ENCODE data around the gene CTCF. TPM values are rescaled to one million over a fixed set of nuclear protein-coding genes. Genes with fewer than 3 reads are reported as not detected.

The CTCF gene
- total and polyA plus RNA-seq, 2 experiments from 2014 or later, result 64.5 to 72.3 TPM

DNA sequence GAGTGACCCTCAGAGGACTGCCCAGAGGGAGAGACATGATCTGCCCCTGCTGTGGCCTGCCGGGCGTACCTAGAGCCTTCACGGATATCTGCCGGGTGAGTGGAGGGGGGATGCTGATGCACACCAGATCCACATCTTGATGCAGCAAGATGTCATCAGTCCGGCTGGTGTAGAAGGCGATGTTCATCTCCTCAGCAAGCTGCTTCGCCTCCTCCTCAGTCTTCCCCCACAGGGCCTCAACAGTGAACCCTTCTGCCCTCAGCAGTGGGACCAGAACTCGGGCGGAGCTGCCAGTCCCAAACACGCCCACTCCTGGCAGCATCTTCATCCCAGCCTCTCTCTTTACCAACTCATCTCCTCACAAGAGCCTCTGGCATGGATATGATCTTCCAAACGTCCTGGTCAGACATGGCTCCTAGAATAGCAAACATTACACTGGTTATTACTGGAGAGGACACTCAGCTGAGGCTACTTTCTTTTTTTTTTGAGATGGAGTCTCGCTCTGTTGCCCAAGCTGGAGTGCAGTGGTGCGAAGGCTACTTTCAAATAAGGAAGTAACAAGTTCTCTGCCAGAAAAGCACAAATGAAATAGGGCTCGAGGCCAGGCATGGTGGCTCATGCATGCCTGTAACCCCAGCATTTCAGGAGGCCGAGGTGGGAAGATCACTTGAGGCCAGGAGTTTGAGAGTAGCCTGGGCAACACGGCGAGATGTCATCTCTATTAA is 123.2 kb downstream of the CTCF start:
- Histone ChIP-seq H3K27me3 (ENCODE audit: insufficient read depth) (no peaks in the 10 kb centered on the region), H4K20me1 (replicated peaks; ENCODE audit: insufficient read depth) (peaks cover 21% of the 10 kb centered on the region), H3K4me1 (ENCODE audit: insufficient read depth) (no peaks in the 10 kb centered on the region), H3K79me2 (replicated peaks; ENCODE audit: insufficient read depth) (peaks cover 9% of the 10 kb centered on the region; the same call in 1 of the 2 replicates), H3K4me3 (no peak overlapping the region), H3F3A (replicated peaks; ENCODE audit: low read depth) (no peaks in the 10 kb centered on the region), H3K4me2 (no peak overlapping the region), H3K36me3 (ENCODE audit: insufficient read depth) (no peaks in the 10 kb centered on the region; the same call in 1 of the 2 replicates), H2AFZ (no peak overlapping the region), H3K9me2 (ENCODE audit: insufficient read depth) (no peaks in the 10 kb centered on the region), H3K27ac (ENCODE audit: low read depth) (no peak overlapping the region)
- Mint-ChIP-seq H3K4me3 (no peak overlapping the region), H3K27me3 (ENCODE audit: insufficient read depth, low read depth, poor library complexity) (no peaks in the 10 kb centered on the region), H3K4me1 (no peaks in the 10 kb centered on the region), H3K27ac (no peak overlapping the region), H3K9me3 (no peaks in the 10 kb centered on the region), H3K36me3 (ENCODE audit: low read depth) (peaks cover 16% of the 10 kb centered on the region; the same call in 2 of the 3 replicates)
- DNase-seq (ENCODE audit: low spot score) (no peak), ATAC-seq (no peak)
- TF ChIP-seq ZNF462 (CRISPR knock-in tag; IDR thresholded peaks at IDR 0.05) (no peak), NANOG (IDR thresholded peaks at IDR 0.05; ENCODE audit: borderline replicate concordance) (no peak), CREB1 (CRISPR knock-in tag; IDR thresholded peaks at IDR 0.05; ENCODE audit: low read depth) (no peak), ETS1 (IDR thresholded peaks at IDR 0.05) (no peak), ZNF114 (CRISPR knock-in tag; IDR thresholded peaks at IDR 0.05) (no peak), JUNB (IDR thresholded peaks at IDR 0.05; ENCODE audit: unreplicated experiment) (no peak)
- TF ChIP-seq, protein P1, sequence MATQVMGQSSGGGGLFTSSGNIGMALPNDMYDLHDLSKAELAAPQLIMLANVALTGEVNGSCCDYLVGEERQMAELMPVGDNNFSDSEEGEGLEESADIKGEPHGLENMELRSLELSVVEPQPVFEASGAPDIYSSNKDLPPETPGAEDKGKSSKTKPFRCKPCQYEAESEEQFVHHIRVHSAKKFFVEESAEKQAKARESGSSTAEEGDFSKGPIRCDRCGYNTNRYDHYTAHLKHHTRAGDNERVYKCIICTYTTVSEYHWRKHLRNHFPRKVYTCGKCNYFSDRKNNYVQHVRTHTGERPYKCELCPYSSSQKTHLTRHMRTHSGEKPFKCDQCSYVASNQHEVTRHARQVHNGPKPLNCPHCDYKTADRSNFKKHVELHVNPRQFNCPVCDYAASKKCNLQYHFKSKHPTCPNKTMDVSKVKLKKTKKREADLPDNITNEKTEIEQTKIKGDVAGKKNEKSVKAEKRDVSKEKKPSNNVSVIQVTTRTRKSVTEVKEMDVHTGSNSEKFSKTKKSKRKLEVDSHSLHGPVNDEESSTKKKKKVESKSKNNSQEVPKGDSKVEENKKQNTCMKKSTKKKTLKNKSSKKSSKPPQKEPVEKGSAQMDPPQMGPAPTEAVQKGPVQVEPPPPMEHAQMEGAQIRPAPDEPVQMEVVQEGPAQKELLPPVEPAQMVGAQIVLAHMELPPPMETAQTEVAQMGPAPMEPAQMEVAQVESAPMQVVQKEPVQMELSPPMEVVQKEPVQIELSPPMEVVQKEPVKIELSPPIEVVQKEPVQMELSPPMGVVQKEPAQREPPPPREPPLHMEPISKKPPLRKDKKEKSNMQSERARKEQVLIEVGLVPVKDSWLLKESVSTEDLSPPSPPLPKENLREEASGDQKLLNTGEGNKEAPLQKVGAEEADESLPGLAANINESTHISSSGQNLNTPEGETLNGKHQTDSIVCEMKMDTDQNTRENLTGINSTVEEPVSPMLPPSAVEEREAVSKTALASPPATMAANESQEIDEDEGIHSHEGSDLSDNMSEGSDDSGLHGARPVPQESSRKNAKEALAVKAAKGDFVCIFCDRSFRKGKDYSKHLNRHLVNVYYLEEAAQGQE (IDR thresholded peaks at IDR 0.05; ENCODE audit: unreplicated experiment), result no peak
